HG02884 (cell line): ENCODE data around the gene CDC14B.

Source experiments
- ATAC-seq: cut with Tn5 transposase; IDR thresholded peaks from one replicate; pipeline ENCODE4 v1.9.1; 2021; ENCODE audit warnings: mild to moderate bottlenecking, moderate library complexity; ENCODE audit not compliant: unreplicated experiment

The CDC14B gene

DNA sequence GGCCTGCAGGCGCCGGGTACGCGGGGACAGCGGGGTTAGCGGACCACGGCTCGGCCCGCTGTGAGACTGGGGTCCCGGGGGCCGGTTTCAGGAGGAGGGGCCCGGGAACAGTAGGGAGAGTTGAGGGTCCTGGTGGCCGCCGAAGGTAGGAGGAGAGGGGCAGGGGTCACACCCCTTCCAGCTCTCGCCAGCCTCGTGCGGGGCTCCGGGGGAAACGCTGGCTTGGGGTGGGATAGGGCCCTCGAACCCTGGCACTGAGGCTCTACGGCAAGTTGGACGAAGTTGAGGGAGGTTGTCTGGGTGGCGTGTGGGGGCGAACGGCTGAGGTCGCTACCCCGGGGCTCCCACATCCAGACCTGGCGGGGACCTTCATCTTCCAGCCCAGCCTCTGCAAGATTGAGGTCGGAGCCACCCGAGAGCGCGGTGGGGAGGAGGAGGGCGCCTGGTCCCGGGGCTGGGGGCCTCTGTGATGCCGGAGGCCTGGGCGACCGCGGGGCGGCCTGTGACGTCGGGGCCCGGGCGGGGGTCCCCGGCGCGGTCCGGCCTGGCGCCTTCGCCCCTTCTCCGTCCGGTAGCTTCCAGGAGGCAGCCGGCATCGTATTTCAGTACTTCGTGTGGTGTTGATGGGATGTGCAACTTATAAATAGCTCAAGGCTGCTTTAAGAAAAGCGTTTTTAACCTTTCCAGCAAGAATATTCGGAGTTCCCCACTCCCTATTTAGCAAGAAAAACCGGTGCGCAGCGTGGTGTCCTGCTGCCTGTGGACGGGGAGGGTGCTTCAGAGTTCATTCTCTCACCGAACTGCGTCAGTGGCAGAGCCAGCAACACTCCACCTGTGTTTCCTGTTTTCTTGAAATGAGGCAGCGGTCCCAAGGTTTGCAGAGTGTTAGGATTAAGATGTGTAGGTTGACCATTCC, 168.8 kb downstream of the CDC14B start:
- no peak for ATAC-seq
